Measurements from ENCODE around the gene ATXN1.
"Not testable (repeated sequence)": the region's sequence is repeated elsewhere in the genome, so short reads cannot be mapped to it uniquely, and the experiment has no call there.

ATXN1 gene

DNA sequence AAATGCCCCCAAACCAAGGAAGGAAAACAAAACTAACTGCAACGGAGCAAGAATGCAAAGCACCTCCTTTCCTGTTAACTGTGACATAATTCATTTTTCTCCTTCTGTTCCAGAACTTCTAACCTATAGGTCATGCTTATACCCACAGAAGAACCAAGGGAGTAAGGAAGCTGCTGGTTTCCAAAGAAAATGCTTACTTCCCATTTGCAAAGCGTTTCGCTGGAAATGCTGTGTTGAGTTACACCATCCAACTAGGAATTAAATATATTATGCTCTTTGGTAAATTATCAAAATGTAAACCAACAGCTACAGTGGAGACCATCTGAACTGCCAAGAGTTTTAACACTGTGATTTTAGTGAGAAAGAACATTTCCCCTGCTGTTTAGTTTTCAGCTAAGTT, 42.9 kb downstream of the ATXN1 start:
- no peak for DNase-seq

GRCh38 chr6:16717275-16717942, 43.9 kb downstream of the ATXN1 start:
- no peak for DNase-seq

DNA sequence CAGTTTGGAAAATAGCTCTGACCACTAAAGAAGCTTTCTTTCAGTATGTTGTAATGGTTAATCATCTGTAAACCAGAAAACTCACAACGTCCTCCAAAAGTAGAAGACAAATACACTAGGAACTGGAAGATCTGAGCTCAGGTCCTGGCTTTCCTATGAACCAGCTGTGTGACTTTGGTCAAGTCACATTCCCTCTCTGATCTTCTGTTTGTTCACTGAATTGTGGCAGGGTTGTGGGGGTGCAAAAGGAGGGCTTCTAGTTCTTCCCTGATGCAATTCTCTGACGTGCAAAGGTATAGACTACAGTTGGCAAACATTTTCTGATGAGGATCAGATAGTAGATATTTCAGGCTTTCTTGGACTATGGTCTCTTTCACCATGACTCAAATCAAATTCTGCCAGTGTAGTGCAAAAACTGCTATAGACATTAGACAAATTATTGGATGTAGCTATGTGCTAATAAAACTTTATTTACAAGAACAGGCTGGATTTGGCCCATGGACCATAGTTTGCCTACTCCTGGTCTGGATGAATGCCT, 44.9 kb downstream of the ATXN1 start:
- DNase-seq: peak; percentile 54

- DNase-seq: no peak
These were observed 47.7 kb downstream of the ATXN1 start for GRCh38 chr6:16713597-16713996.

DNA sequence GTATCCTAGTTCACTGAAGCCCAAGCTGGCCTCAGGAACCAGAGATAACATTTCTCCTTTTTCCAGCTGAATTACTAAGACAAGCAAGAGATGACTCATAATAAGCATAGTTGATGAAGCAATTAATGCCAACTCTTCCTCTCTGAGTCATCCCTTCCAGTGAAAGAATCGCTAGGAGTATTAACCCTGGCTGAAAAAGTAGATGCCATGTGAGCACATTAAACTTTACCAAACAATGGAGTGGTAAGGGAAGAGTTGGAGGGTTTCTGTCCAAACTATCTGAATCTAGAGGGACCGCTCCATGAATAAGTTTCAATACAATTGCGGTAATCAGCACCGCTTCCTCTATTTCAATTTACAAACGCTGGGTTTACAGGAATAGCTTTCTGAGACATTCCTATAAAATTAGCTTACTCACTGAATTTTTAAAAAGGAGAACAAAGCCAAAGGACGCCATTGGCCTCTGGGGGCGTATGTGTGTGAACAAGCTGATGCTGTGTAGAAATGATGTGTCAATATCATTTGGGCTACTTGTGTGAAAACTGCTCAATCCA, 48.3 kb downstream of the ATXN1 start:
- DNase-seq: peak; percentile 96

- peak; percentile 72 for DNase-seq
These were observed 48.9 kb downstream of the ATXN1 start for GRCh38 chr6:16712255-16712930.

GRCh38 chr6:16711546-16712254, 49.6 kb downstream of the ATXN1 start:
- peak; percentile 40 for DNase-seq

DNA sequence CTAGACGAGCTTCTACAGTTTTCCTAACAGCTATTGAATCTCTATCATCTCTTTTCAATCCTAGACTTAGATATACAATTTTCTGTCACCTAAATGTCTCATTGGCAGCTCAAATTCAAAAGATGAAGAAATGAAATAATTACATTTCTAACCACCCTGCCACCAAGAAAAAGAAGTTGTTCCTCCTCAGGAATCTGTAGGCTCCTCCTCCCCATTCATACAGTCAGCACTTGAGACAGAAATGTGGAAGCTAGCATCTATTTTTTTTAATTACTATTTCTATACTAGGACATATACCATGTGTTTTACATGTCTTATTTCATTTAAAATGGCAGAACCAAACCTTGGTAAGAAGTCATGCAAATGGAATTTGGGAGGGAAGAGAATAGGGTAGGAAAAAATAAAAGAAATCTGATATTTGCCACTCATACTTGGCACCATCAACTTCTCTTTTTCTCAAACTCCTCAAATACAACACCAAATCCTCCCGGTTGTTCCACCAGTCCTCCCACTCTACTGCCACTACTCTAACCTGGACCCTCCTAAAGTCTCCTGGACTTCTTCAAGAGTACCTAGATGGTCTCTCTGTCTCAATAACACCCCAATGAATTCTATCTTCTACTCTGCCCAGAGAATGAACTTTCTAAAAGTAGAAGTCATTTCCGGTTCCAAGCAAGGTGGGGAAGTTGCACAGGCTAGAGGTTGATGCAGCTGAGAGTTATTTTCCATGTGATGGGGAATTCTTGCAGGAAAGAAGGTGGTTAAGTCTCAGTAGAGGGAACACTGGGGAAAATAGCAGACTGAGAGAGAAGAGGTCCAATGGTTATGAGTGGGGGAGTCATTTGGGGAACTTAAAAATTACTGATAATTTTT, 54.1 kb downstream of the ATXN1 start:
- DNase-seq: peak; percentile 35

DNA sequence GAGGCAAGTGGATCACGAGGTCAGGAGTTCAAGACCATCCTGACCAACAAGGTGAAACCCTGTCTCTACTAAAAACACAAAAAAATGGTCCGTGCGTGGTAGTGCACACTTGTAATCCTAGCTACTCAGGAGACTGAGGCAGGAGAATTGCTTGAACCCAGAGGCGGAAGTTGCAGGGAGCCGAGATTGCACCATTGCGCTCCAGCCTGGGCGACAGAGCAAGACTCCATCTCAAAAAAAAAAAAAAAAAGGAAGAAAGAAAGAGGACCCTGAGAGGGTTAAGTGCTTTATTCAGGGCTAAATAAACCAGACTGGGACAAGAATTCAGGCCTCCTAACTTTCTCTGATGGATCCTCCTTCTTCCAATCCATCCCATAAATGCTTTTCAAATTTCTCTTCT, 54.8 kb downstream of the ATXN1 start:
- DNase-seq: not testable (repeated sequence)

GRCh38 chr6:16706029-16706428, 55.2 kb downstream of the ATXN1 start:
- no peak for DNase-seq

DNA sequence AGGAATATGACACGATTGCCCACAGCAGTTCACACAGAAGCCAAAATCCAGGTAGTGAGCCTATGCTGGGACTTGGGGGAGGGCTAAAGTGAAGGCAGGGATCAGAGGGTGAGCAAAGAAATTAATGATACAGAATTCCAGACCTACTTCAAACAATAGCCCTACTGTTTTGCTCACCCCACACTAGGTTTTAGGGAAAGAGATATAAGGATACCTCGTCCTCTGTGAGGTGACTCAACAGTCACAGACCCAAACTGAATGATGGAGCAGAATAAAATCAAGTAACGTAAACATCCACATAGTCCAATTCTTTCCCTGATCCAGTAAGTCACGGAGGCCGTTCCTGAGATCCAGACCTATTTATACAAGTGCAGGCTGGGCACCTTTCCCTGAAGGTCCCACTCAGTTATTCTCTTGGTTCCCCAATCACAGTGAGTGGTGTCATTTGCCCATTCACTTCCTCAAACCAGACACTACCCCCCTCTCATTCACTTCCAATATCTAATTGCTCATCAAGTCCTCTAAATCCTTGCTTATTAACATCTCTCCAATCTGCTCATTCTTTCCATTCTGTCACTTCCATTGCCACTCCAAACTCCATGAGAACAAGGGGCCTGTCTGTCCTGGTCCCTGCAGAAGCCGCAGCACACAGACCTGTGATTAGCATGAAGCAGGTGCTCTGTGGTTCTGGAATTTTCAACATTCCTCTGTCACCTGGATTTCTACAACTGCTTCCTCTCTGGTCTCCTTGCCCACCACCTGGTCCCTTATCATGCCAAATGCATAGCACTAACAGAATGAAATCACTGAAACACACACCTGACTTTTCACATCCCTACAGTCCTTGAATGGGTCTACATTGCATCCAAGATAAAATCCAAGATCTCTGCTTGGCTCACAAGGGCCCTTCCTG, 55.9 kb downstream of the ATXN1 start:
- DNase-seq: peak; percentile 63

- peak; percentile 58 for DNase-seq
These were observed 56.7 kb downstream of the ATXN1 start for GRCh38 chr6:16704401-16705045.

- DNase-seq: not testable (repeated sequence)
These were observed 58.5 kb downstream of the ATXN1 start for GRCh38 chr6:16702627-16703378.

DNA sequence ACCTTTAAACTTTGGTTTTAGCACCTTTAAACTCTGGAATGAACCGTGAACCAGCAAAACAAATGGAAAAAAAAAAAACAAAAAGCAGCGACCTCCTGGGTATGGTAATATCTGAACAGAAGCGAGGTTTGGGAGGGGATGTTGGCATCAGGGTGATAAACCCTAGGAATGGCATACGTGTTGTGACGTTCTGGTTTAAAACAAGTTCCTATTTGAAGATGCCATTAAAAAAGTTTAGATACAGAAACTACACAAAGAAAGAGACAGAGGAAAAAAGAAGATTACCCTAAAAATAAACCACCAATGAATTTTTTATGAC, 60.4 kb downstream of the ATXN1 start:
- no peak for DNase-seq

DNA sequence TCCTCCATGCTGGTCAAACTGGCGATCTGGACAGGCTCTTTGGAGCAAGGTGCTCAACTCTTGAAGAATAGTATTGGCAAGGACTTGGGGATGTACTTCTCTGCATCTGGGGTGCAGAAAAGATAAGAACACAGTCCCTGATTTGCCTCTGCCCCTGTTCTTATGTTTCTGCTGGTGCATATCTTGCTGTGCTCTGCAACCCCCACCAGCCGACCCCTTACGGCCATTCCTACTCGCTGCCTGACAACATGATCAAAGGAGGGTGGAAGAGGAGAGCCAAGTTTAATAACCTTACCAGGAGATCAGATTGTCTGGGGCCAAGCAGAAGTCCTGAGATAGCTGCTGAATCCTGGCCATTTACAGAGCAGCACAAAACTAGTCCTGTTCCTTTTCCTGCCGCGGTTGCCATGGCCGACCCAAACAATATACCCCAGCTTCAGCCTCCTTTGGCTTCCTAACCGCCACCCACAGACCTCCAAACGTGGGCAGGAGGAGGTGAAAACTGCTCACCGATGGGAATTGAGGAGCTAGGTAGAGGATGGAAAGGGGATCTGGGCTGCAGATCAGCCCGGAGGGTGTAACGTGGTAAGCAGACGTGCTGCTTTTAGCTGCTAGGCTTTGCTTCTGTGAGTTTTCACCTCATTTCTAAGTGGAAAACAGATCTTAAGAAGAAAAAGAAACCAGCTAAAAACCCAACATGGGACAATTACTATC, 60.9 kb downstream of the ATXN1 start:
- no peak for DNase-seq

DNA sequence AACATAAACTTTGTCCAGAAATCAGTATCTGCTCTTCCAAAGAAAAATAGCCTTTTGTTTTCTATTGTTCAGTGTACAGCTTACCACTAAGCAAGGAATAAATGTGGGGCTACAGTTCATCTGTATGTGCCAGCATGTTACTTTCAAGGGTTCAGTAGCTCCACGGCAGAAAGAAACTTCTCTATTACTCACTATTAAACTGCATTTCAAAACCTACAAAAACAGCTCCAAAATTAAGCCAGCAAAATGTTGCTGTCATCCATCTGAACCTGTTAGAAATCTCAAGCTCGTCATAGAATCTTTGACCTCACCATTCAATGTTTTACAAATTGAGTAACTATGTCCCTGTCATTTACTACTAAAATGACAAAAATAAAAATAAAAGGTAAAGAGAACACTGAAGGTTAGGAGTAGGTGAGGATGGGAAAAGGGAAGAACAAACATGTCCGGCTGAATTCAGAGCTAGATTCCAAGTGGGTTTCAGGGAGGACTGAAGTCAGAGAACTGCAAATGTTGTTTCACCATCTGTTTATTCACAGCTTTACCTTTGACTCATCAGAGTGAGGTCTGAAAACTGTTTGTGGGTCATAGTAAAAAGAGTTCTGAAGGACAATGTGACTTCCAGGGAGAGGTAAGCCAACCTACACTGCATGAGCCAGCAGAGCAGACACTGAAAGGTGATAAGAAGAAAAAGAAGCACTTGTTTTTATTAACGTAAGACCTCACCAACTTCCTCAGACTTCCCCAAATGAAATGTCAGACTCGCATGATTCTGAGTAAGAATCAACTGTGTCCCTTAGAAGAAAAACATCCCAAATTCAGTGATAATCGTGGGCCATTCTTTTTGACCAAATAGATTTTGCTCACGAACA, 62.0 kb downstream of the ATXN1 start:
- peak; percentile 69 for DNase-seq

- no peak for DNase-seq
These were observed 63.1 kb downstream of the ATXN1 start for GRCh38 chr6:16698162-16698533.

DNA sequence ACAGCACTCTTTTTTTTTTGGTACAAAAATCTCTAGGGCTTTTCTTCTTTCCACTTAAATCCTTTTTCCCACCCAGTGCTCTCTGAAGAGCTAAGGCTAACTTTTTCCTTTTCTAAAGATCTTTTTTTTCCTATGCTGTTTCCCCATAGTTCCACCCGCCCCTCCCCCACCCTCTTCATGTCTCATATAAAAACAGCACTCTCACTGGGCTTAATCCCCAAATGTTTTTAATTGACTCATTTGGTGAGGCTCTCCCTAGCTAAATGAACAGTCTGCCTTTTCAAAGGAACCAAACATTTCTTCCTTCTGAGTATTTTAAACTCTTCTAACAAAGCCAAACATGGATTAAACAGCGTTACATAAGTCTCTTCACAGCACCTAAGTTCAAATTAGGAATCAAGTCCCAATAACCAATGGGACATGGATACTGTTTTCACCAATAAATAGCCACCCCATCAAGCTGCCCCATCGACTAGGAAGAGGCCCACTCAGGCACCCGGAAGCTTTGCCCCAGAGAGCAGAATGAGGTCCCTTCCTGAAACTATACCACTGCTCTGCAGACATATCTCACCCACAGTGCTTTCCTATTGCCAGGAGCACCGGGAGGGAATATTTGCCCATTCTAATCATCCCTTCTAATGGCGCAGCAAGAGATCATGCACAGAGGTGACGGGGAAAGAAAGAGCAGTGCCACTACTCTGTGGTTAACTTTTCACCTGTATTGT, 63.7 kb downstream of the ATXN1 start:
- DNase-seq: no peak

All from suppressor macrophage treated with lipopolysaccharide for 4 hours (primary cell).